Activated B cell treated with CpG ODN at 0.5 μM for 24 hours (primary cell): Measurements from ENCODE around the gene SLC24A2. TPM values are rescaled to one million over a fixed set of nuclear protein-coding genes. Genes with fewer than 3 reads are reported as not detected.

Experiments
- ATAC-seq: fragments of 200-7000 bp; cut with Tn5 transposase; one replicate; pipeline ENCODE4 v1.10.0; 2021; ENCODE audit warnings: low read depth, mild to moderate bottlenecking, moderate library complexity
- CTCF ChIA-PET: fragments of 350-600 bp; sonication (Branson Sonifier 250); formaldehyde crosslinking; loops from one replicate; lab custom pipeline; 2021; ENCODE audit warnings: antibody characterized with exemption; lab: Charles Lee
- POLR2A ChIA-PET: fragments of 350-600 bp; sonication (Branson Sonifier 250); formaldehyde crosslinking; loops from one replicate; lab custom pipeline; 2021; ENCODE audit warnings: antibody characterized with exemption; lab: Charles Lee
- DNase-seq: peaks from one replicate; pipeline ENCODE4 v3.0.0; 2022
- H3K27ac Mint-ChIP-seq: one replicate; pipeline ENCODE4 v1.8.0; 2020; ENCODE audit warnings: mixed read lengths
- H3K27me3 Mint-ChIP-seq: one replicate; pipeline ENCODE4 v1.8.0; 2021; ENCODE audit warnings: mixed read lengths
- H3K36me3 Mint-ChIP-seq: one replicate; pipeline ENCODE4 v1.8.0; 2021; ENCODE audit warnings: low read depth, mixed read lengths
- H3K4me1 Mint-ChIP-seq: one replicate; pipeline ENCODE4 v1.8.0; 2021; ENCODE audit warnings: mixed read lengths
- H3K4me3 Mint-ChIP-seq: one replicate; pipeline ENCODE4 v1.8.0; 2020; ENCODE audit warnings: mild to moderate bottlenecking, mixed read lengths
- H3K9me3 Mint-ChIP-seq: one replicate; pipeline ENCODE4 v1.8.0; 2020; ENCODE audit warnings: mixed read lengths
- CTCF ChIP-seq: fragments of 200-600 bp; IDR thresholded peaks from one replicate; pipeline ENCODE4 v1.8.0; 2022; ENCODE audit warnings: antibody characterized with exemption, mild to moderate bottlenecking
- intact Hi-C: fragments of 100-400 bp; cut with micrococcal nuclease; formaldehyde crosslinking; loops from one replicate; pipeline ENCODE4 v1.15.1; 2024
- total RNA-seq: library from RNA; stranded (reverse); gene quantifications from 2 replicates; pipeline ENCODE4 v1.2.3, GENCODE V29; 2022

The SLC24A2 gene
- total RNA-seq, 1 donor from 2014 or later = not detected

GRCh38 chr9:19783500-19783899 is 5.3 kb downstream of the SLC24A2 start:
- DNase-seq (no peak), ATAC-seq (no peak)
- Mint-ChIP-seq H3K4me3 (no peak overlapping the region), H3K27ac (no peak overlapping the region), H3K9me3 (peaks cover 2% of the 10 kb centered on the region), H3K4me1 (no peaks in the 10 kb centered on the region), H3K27me3 (peaks cover 13% of the 10 kb centered on the region), H3K36me3 (no peaks in the 10 kb centered on the region)
- ChIA-PET POLR2A (no interaction called here), CTCF (no interaction called here)
- no peak for TF ChIP-seq CTCF
- intact Hi-C loops = no loop called here

- no peak overlapping the region for H3K27ac Mint-ChIP-seq
- no peaks in the 10 kb centered on the region for H3K36me3 Mint-ChIP-seq
- POLR2A ChIA-PET = no interaction called here
- TF ChIP-seq CTCF = no peak
- no peaks in the 10 kb centered on the region for H3K4me1 Mint-ChIP-seq
- DNase-seq (no peak), ATAC-seq (no peak)
- no peak overlapping the region for H3K4me3 Mint-ChIP-seq
- H3K27me3 Mint-ChIP-seq = peaks cover 7% of the 10 kb centered on the region
- intact Hi-C loops = no loop called here
- H3K9me3 Mint-ChIP-seq = peaks cover 2% of the 10 kb centered on the region
- CTCF ChIA-PET = no interaction called here
These were observed 6.8 kb downstream of the SLC24A2 start for GRCh38 chr9:19782005-19782404.

GRCh38 chr9:19781240-19781639 is 7.6 kb downstream of the SLC24A2 start:
- Mint-ChIP-seq H3K4me1 (no peaks in the 10 kb centered on the region), H3K9me3 (peaks cover 2% of the 10 kb centered on the region), H3K27ac (no peak overlapping the region), H3K27me3 (peaks cover 7% of the 10 kb centered on the region), H3K36me3 (no peaks in the 10 kb centered on the region), H3K4me3 (no peak overlapping the region)
- no peak for ATAC-seq
- intact Hi-C loops = no loop called here
- no peak for DNase-seq
- ChIA-PET CTCF (no interaction called here), POLR2A (no interaction called here)
- TF ChIP-seq CTCF = no peak

GRCh38 chr9:19771446-19771845 is 17.4 kb downstream of the SLC24A2 start:
- no peaks in the 10 kb centered on the region for H3K9me3 Mint-ChIP-seq
- no peak overlapping the region for H3K27ac Mint-ChIP-seq
- no peaks in the 10 kb centered on the region for H3K4me1 Mint-ChIP-seq
- ChIA-PET CTCF (no interaction called here), POLR2A (no interaction called here)
- no peaks in the 10 kb centered on the region for H3K36me3 Mint-ChIP-seq
- intact Hi-C loops = no loop called here
- H3K4me3 Mint-ChIP-seq = no peak overlapping the region
- no peak for DNase-seq
- no peak for TF ChIP-seq CTCF
- no peaks in the 10 kb centered on the region for H3K27me3 Mint-ChIP-seq
- ATAC-seq = no peak

- ATAC-seq (no peak), DNase-seq (no peak)
- no peak overlapping the region for H3K4me3 Mint-ChIP-seq
- H3K36me3 Mint-ChIP-seq = no peaks in the 10 kb centered on the region
- H3K9me3 Mint-ChIP-seq = peaks cover under 1% of the 10 kb centered on the region
- POLR2A ChIA-PET = no interaction called here
- intact Hi-C loops = no loop called here
- CTCF ChIA-PET = no interaction called here
- H3K27ac Mint-ChIP-seq = no peak overlapping the region
- no peaks in the 10 kb centered on the region for H3K4me1 Mint-ChIP-seq
- no peak for TF ChIP-seq CTCF
- H3K27me3 Mint-ChIP-seq = no peaks in the 10 kb centered on the region
These were observed 17.9 kb downstream of the SLC24A2 start for GRCh38 chr9:19770973-19771372.
